Stimulated activated naive CD8-positive, alpha-beta T cell treated with anti-CD3 and anti-CD28 coated beads, Interleukin-15, amount 100 ng/mL, for 72 hours (primary cell): ENCODE data around the gene UGT2A1.
A peak's percentile ranks its signal among the peaks of the same experiment; 100 is the strongest.

Experiments used
- ATAC-seq: fragments of 150-1000 bp; cut with Tn5 transposase; 2 replicates; pipeline ENCODE4 v1.10.0; 2021; ENCODE audit warnings: mild to moderate bottlenecking, moderate library complexity
- DNase-seq, 2 donors: peaks; one replicate each; pipeline ENCODE4 v3.0.0; 2021 to 2022
- H3K27ac Mint-ChIP-seq, 2 donors: one replicate each; pipeline ENCODE4 v1.8.0; 2022; ENCODE audit warnings: mild to moderate bottlenecking in 2 of 2, mixed read lengths in 2 of 2, moderate library complexity in 2 of 2
- H3K27me3 Mint-ChIP-seq: one replicate; pipeline ENCODE4 v1.8.0; 2022; ENCODE audit warnings: mixed read lengths
- H3K4me1 Mint-ChIP-seq: one replicate; pipeline ENCODE4 v1.8.0; 2022; ENCODE audit warnings: mild to moderate bottlenecking, mixed read lengths
- H3K4me3 Mint-ChIP-seq, 2 donors: one replicate each; pipeline ENCODE4 v1.8.0; 2022; ENCODE audit warnings: mild to moderate bottlenecking in 2 of 2, mixed read lengths in 2 of 2, moderate library complexity in 1 of 2
- H3K9me3 Mint-ChIP-seq, 2 donors: one replicate each; pipeline ENCODE4 v1.8.0; 2022; ENCODE audit warnings: mixed read lengths in 2 of 2

Gene UGT2A1

GRCh38 chr4:69639542-69639941 lies 13.5 kb downstream of the UGT2A1 start, which contains the start of gene UGT2A2:
Gene UGT2A2 (minus strand): TSS chr4:69639642. CDS start chr4:69639640, 2 bp downstream.
- Mint-ChIP-seq H3K27me3 (no peaks in the 10 kb centered on the region), H3K4me3 (no peak within 1 kb of the TSS), H3K4me1 (no peaks in the 10 kb centered on the region), H3K27ac (no peak within 1 kb of the TSS), H3K9me3 (no peaks in the 10 kb centered on the region)
- DNase-seq (no peak), ATAC-seq (no peak)

DNA sequence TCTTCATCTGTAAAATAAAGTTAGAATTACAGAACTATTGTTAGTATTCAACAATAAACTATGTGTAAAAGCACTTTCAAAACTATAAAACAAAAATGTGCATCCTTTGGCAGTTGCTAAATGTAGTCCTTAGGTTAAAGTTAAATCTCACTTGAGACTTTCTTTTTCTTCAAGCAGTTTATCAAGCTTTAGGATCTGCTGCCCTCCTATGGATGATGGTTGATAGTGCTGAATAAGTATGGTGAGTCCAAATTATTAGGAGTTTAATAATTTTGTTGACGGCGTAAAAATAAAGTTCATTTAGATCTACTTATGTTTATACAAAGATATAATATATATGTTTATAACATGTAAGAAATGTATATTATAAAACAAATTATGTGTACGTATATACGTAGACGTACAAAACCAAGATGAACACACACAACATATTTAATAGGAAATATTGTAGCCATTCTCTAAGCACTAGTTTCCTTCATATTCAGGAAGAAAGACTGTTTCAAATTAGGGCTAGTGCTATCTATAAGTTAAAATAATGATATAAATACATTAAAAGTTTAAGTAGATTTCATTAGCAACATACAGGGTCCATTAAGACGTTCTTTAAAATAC lies 35.9 kb downstream of the UGT2A1 start:
- Mint-ChIP-seq H3K27me3 (no peaks in the 10 kb centered on the region), H3K27ac (no peak overlapping the region), H3K4me3 (no peak overlapping the region), H3K9me3 (peaks cover 7 to 8% of the 10 kb centered on the region in 2 donors), H3K4me1 (no peaks in the 10 kb centered on the region)
- ATAC-seq (no peak), DNase-seq (no peak)

DNA sequence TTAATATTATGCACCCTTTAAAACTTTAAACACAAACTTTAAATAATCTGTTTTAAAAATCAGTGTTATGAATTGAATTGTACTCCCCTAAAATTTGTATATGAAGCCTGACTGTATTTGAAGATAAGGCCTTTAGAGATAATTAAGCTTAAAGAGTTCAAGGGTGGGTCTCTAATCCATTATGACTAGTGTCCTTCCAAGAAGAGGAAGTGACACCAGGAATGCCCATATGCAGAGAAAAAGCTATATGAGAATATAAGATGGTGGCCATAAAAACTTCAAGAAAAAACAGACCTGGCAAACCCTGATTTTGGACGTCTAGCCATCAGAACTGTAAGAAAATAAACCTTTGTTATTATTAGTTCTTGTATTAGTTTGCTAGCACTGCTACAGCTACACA lies 42.6 kb downstream of the UGT2A1 start:
- ATAC-seq (no peak), DNase-seq (no peak)
- H3K27ac Mint-ChIP-seq, result no peak overlapping the region
- no peaks in the 10 kb centered on the region for H3K4me1 Mint-ChIP-seq
- no peaks in the 10 kb centered on the region for H3K27me3 Mint-ChIP-seq
- H3K9me3 Mint-ChIP-seq, result peaks cover 0 to 7% of the 10 kb centered on the region in 2 donors
- H3K4me3 Mint-ChIP-seq, result no peak overlapping the region

GRCh38 chr4:69601065-69601464 lies 52.0 kb downstream of the UGT2A1 start:
- no peaks in the 10 kb centered on the region for H3K9me3 Mint-ChIP-seq

GRCh38 chr4:69600013-69600412 lies 53.0 kb downstream of the UGT2A1 start:
- Mint-ChIP-seq H3K4me3 (no peak overlapping the region), H3K9me3 (no peaks in the 10 kb centered on the region)

More at GRCh38 chr4:69601065-69601464, 52.0 kb downstream of the UGT2A1 start:
- Mint-ChIP-seq H3K27me3 (no peaks in the 10 kb centered on the region), H3K27ac (no peak overlapping the region), H3K4me1 (no peaks in the 10 kb centered on the region), H3K4me3 (no peak overlapping the region)
- no peak for ATAC-seq
- no peak for DNase-seq

GRCh38 chr4:69594382-69594781 lies 58.7 kb downstream of the UGT2A1 start:
- no peaks in the 10 kb centered on the region for H3K4me1 Mint-ChIP-seq
- no peaks in the 10 kb centered on the region for H3K9me3 Mint-ChIP-seq
- ATAC-seq, result no peak
- H3K4me3 Mint-ChIP-seq, result no peak overlapping the region
- no peaks in the 10 kb centered on the region for H3K27me3 Mint-ChIP-seq
- no peak overlapping the region for H3K27ac Mint-ChIP-seq
- DNase-seq, result no peak

More at GRCh38 chr4:69600013-69600412, 53.0 kb downstream of the UGT2A1 start:
- ATAC-seq (no peak), DNase-seq (no peak)
- no peaks in the 10 kb centered on the region for H3K4me1 Mint-ChIP-seq
- H3K27ac Mint-ChIP-seq, result no peak overlapping the region
- H3K27me3 Mint-ChIP-seq, result no peaks in the 10 kb centered on the region

- H3K4me1 Mint-ChIP-seq, result no peaks in the 10 kb centered on the region
- ATAC-seq, result no peak
- no peak overlapping the region for H3K27ac Mint-ChIP-seq
Measured at GRCh38 chr4:69591364-69591763, 61.7 kb downstream of the UGT2A1 start.

GRCh38 chr4:69589884-69590283 lies 63.2 kb downstream of the UGT2A1 start:
- no peak for DNase-seq
- no peaks in the 10 kb centered on the region for H3K9me3 Mint-ChIP-seq
- H3K4me1 Mint-ChIP-seq, result no peaks in the 10 kb centered on the region
- H3K4me3 Mint-ChIP-seq, result no peak overlapping the region
- no peak overlapping the region for H3K27ac Mint-ChIP-seq
- H3K27me3 Mint-ChIP-seq, result no peaks in the 10 kb centered on the region
- ATAC-seq, result no peak

More at GRCh38 chr4:69591364-69591763, 61.7 kb downstream of the UGT2A1 start:
- no peak for DNase-seq
- no peaks in the 10 kb centered on the region for H3K27me3 Mint-ChIP-seq
- no peaks in the 10 kb centered on the region for H3K9me3 Mint-ChIP-seq
- H3K4me3 Mint-ChIP-seq, result no peak overlapping the region

- no peaks in the 10 kb centered on the region for H3K27me3 Mint-ChIP-seq
- no peak overlapping the region for H3K27ac Mint-ChIP-seq
- no peak for ATAC-seq
- no peak overlapping the region for H3K4me3 Mint-ChIP-seq
- no peak for DNase-seq
- no peaks in the 10 kb centered on the region for H3K4me1 Mint-ChIP-seq
- no peaks in the 10 kb centered on the region for H3K9me3 Mint-ChIP-seq
Measured at GRCh38 chr4:69584135-69584534, 68.9 kb downstream of the UGT2A1 start.

GRCh38 chr4:69583543-69583942 lies 69.5 kb downstream of the UGT2A1 start:
- no peak overlapping the region for H3K4me3 Mint-ChIP-seq
- no peaks in the 10 kb centered on the region for H3K4me1 Mint-ChIP-seq
- no peaks in the 10 kb centered on the region for H3K9me3 Mint-ChIP-seq
- no peaks in the 10 kb centered on the region for H3K27me3 Mint-ChIP-seq
- ATAC-seq, result no peak
- H3K27ac Mint-ChIP-seq, result no peak overlapping the region
- no peak for DNase-seq

DNA sequence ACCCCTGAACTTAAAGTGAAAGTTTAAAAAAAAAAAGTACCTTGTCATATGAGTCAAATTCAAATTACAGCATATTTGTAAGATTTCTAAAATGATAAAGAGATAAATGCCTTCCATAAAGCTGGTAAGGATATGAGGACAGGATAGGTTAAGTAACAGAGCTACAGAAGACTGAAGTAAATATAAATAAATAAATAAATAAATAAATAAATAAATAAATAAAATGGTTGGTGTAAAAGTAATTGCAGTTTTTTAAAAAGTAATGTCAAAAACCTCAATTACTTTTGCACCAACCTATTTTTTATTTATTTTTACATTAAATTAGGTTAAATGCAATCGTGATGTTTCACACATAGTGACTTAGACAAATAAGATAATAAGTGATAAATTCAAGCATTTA lies 75.8 kb downstream of the UGT2A1 start:
- Mint-ChIP-seq H3K4me3 (no peak overlapping the region), H3K4me1 (no peaks in the 10 kb centered on the region), H3K9me3 (no peaks in the 10 kb centered on the region), H3K27ac (no peak overlapping the region), H3K27me3 (no peaks in the 10 kb centered on the region)
- ATAC-seq (no peak), DNase-seq (no peak)

- DNase-seq, result no peak
- Mint-ChIP-seq H3K4me1 (no peaks in the 10 kb centered on the region), H3K27me3 (no peaks in the 10 kb centered on the region), H3K4me3 (no peak overlapping the region), H3K9me3 (no peaks in the 10 kb centered on the region), H3K27ac (no peak overlapping the region)
- peak; percentile 61 for ATAC-seq
Measured at GRCh38 chr4:69576251-69576877, 76.7 kb downstream of the UGT2A1 start.

GRCh38 chr4:69568787-69569186 lies 84.3 kb downstream of the UGT2A1 start:
- H3K27me3 Mint-ChIP-seq, result no peaks in the 10 kb centered on the region
- no peak overlapping the region for H3K4me3 Mint-ChIP-seq
- no peaks in the 10 kb centered on the region for H3K9me3 Mint-ChIP-seq
- no peak for ATAC-seq
- no peak overlapping the region for H3K27ac Mint-ChIP-seq
- H3K4me1 Mint-ChIP-seq, result no peaks in the 10 kb centered on the region
- DNase-seq, result no peak

DNA sequence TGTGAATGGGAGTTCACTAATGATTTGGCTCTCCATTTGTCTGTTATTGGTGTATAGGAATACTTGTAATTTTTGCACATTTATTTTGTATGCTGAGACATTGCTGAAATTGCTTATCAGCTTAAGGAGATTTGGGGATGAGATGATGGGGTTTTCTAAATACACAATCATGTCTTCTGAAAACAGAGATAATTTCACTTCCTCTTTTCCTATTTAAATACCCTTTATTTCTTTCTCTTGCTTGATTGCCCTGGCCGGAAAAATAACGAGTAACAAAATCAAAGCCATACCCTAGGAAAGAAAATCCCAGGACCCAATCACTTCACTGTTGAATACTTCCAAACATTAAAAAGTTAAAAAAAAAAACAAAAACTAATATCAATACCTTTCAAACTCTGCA lies 89.6 kb downstream of the UGT2A1 start:
- Mint-ChIP-seq H3K4me3 (no peak overlapping the region), H3K9me3 (no peaks in the 10 kb centered on the region), H3K27me3 (no peaks in the 10 kb centered on the region), H3K4me1 (no peaks in the 10 kb centered on the region), H3K27ac (no peak overlapping the region)
- ATAC-seq, result no peak
- DNase-seq, result no peak

DNA sequence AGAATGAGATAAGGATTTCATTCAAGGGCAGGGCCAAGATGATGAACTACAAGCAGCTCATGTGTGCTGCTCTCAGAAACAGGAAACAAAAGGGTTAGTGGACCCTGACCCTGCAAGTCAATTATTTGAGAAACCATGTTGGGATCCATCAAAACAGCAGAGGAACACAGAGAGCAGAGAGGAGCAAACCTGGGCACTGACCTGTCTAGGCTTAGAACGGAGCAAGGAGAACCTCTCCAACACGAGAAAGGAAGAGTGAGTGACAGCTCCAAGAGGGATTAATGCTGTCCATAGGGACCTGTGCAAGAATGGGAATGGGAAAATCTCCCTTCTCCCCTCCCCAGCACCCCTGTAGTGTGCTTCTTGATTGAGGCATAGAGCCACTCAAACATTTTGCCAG lies 103.4 kb downstream of the UGT2A1 start:
- H3K27me3 Mint-ChIP-seq, result peaks cover 17% of the 10 kb centered on the region
- DNase-seq (no peak), ATAC-seq (no peak)
- no peak overlapping the region for H3K4me3 Mint-ChIP-seq
- H3K9me3 Mint-ChIP-seq, result no peaks in the 10 kb centered on the region
- peak overlapping the region in 1 of 2 donors; percentile 55 for H3K27ac Mint-ChIP-seq
- H3K4me1 Mint-ChIP-seq, result no peaks in the 10 kb centered on the region

DNA sequence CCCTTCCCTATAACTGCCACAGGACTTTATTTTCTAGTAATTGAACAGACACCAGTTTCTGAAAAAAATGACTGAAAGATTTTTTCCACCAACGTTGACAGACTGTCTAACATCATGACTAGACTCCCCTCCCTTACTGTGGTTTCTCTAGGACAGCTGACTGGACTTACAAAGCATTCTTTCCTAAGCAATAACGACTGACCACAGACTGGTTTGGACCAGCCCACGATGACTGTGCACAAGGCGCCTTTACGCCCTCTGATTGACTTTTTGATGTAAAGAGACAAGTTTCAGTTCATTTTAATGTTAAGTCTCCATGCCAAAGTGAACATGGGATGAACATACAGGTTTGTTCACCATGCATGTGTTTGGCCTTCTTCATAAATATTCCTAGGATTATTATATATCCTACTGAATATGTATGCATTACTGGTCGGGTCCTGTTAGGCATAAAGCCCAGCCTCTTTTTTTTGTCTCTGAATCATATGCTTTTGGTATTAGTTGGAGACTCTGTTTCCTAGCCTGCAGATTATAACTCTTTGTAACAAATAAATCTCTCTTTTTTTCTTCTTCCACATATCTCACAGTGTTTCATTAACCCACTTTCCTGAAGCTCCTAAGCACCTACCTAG lies 106.8 kb downstream of the UGT2A1 start:
- peaks cover 7% of the 10 kb centered on the region for H3K27me3 Mint-ChIP-seq
- H3K4me1 Mint-ChIP-seq, result no peaks in the 10 kb centered on the region
- H3K4me3 Mint-ChIP-seq, result no peak overlapping the region
- no peak for DNase-seq
- no peaks in the 10 kb centered on the region for H3K9me3 Mint-ChIP-seq
- ATAC-seq, result no peak
- no peak overlapping the region for H3K27ac Mint-ChIP-seq
